T-helper 17 cell (primary cell): ENCODE results near the gene KCNH3. TPM values are rescaled to one million over a fixed set of nuclear protein-coding genes. Genes with fewer than 3 reads are reported as not detected.
A peak's percentile ranks its signal among the peaks of the same experiment; 100 is the strongest.

Experiments used
- ATAC-seq: fragments of 150-1000 bp; cut with Tn5 transposase; 2 replicates; pipeline ENCODE4 v1.10.0; 2021; ENCODE audit warnings: mild to moderate bottlenecking, moderate library complexity
- DNase-seq, 3 donors: peaks; one replicate each; pipeline versions ENCODE4 v3.0.0 to v3.0.0-alpha.2; 2020 to 2021
- H3K9me3 ChIP-seq: one replicate; pipeline ENCODE4 v1.7.0; 2013; ENCODE audit warnings: low read length, mild to moderate bottlenecking; ENCODE audit not compliant: control insufficient read depth, poor library complexity, severe bottlenecking
- H3K27ac Mint-ChIP-seq: one replicate; pipeline ENCODE4 v1.8.0; 2022; ENCODE audit warnings: mild to moderate bottlenecking, moderate library complexity, mixed read lengths
- H3K27me3 Mint-ChIP-seq: one replicate; pipeline ENCODE4 v1.8.0; 2022; ENCODE audit warnings: mixed read lengths
- H3K36me3 Mint-ChIP-seq: one replicate; pipeline ENCODE4 v1.8.0; 2022; ENCODE audit warnings: low read depth, mixed read lengths
- H3K4me1 Mint-ChIP-seq: one replicate; pipeline ENCODE4 v1.8.0; 2022; ENCODE audit warnings: mild to moderate bottlenecking, mixed read lengths
- H3K4me3 Mint-ChIP-seq: one replicate; pipeline ENCODE4 v1.8.0; 2022; ENCODE audit warnings: mild to moderate bottlenecking, moderate library complexity, mixed read lengths
- total RNA-seq, 4 donors: library from RNA in 2 of 4; stranded (reverse) in 2 of 4; gene quantifications; one replicate each; pipeline ENCODE4 v1.2.3 and lab custom pipeline; 2022 to 2026

The KCNH3 gene
- total RNA-seq, 2 donors from 2014 or later, result 2.7 to 3.1 TPM

GRCh38 chr12:49543914-49544815, 5.3 kb downstream of the KCNH3 start:
- Mint-ChIP-seq H3K27me3 (peaks cover 17% of the 10 kb centered on the region), H3K27ac (no peak overlapping the region), H3K36me3 (no peaks in the 10 kb centered on the region), H3K4me3 (no peak overlapping the region), H3K4me1 (peaks cover 32% of the 10 kb centered on the region)
- no peak for ATAC-seq
- no peak for DNase-seq
- H3K9me3 ChIP-seq, result no peaks in the 10 kb centered on the region

GRCh38 chr12:49545815-49546214, 7.0 kb downstream of the KCNH3 start:
- ATAC-seq, result no peak
- Mint-ChIP-seq H3K36me3 (no peaks in the 10 kb centered on the region), H3K27ac (no peak overlapping the region)

GRCh38 chr12:49546481-49546880, 7.7 kb downstream of the KCNH3 start:
- Mint-ChIP-seq H3K36me3 (no peaks in the 10 kb centered on the region), H3K4me1 (peaks cover 22% of the 10 kb centered on the region), H3K27ac (no peak overlapping the region), H3K27me3 (peaks cover 17% of the 10 kb centered on the region), H3K4me3 (no peak overlapping the region)
- no peak for ATAC-seq
- no peaks in the 10 kb centered on the region for H3K9me3 ChIP-seq
- no peak for DNase-seq

More at GRCh38 chr12:49545815-49546214, 7.0 kb downstream of the KCNH3 start:
- Mint-ChIP-seq H3K4me1 (peaks cover 28% of the 10 kb centered on the region), H3K27me3 (peaks cover 17% of the 10 kb centered on the region), H3K4me3 (no peak overlapping the region)
- DNase-seq, result no peak
- no peaks in the 10 kb centered on the region for H3K9me3 ChIP-seq

- Mint-ChIP-seq H3K4me3 (no peak overlapping the region), H3K36me3 (no peaks in the 10 kb centered on the region), H3K27ac (no peak overlapping the region), H3K4me1 (peaks cover 20% of the 10 kb centered on the region), H3K27me3 (peaks cover 17% of the 10 kb centered on the region)
- no peak for DNase-seq
- H3K9me3 ChIP-seq, result no peaks in the 10 kb centered on the region
- ATAC-seq, result no peak
Observed at GRCh38 chr12:49547090-49547690, 8.4 kb downstream of the KCNH3 start.

- Mint-ChIP-seq H3K36me3 (no peaks in the 10 kb centered on the region), H3K4me3 (peak overlapping the region; percentile 82), H3K27me3 (peaks cover 17% of the 10 kb centered on the region), H3K27ac (no peak overlapping the region), H3K4me1 (peaks cover 24% of the 10 kb centered on the region)
- no peaks in the 10 kb centered on the region for H3K9me3 ChIP-seq
- no peak for DNase-seq
- ATAC-seq, result peak; percentile 8
Observed at GRCh38 chr12:49548481-49548821, 9.6 kb downstream of the KCNH3 start.

- no peak for DNase-seq
- H3K4me1 Mint-ChIP-seq, result peaks cover 23% of the 10 kb centered on the region
Observed at GRCh38 chr12:49548822-49549648, 10.2 kb downstream of the KCNH3 start.

GRCh38 chr12:49549735-49550692, 11.2 kb downstream of the KCNH3 start:
- DNase-seq, result no peak
- no peak for ATAC-seq
- H3K4me3 Mint-ChIP-seq, result peak overlapping the region; percentile 82
- no peaks in the 10 kb centered on the region for H3K9me3 ChIP-seq
- H3K27me3 Mint-ChIP-seq, result peaks cover 14% of the 10 kb centered on the region
- no peak overlapping the region for H3K27ac Mint-ChIP-seq
- no peaks in the 10 kb centered on the region for H3K36me3 Mint-ChIP-seq
- H3K4me1 Mint-ChIP-seq, result peaks cover 18% of the 10 kb centered on the region

More at GRCh38 chr12:49548822-49549648, 10.2 kb downstream of the KCNH3 start:
- peak overlapping the region; percentile 82 for H3K4me3 Mint-ChIP-seq
- no peaks in the 10 kb centered on the region for H3K9me3 ChIP-seq
- H3K27ac Mint-ChIP-seq, result no peak overlapping the region
- peak; percentile 52 for ATAC-seq
- no peaks in the 10 kb centered on the region for H3K36me3 Mint-ChIP-seq
- peaks cover 17% of the 10 kb centered on the region for H3K27me3 Mint-ChIP-seq

GRCh38 chr12:49550693-49551252, 11.9 kb downstream of the KCNH3 start:
- DNase-seq (no peak), ATAC-seq (no peak)
- no peaks in the 10 kb centered on the region for H3K9me3 ChIP-seq
- H3K36me3 Mint-ChIP-seq, result no peaks in the 10 kb centered on the region
- H3K4me1 Mint-ChIP-seq, result peaks cover 19% of the 10 kb centered on the region
- no peak overlapping the region for H3K4me3 Mint-ChIP-seq
- peaks cover 13% of the 10 kb centered on the region for H3K27me3 Mint-ChIP-seq
- H3K27ac Mint-ChIP-seq, result no peak overlapping the region

- Mint-ChIP-seq H3K4me3 (no peak overlapping the region), H3K27ac (peak overlapping the region; percentile 32), H3K36me3 (no peaks in the 10 kb centered on the region), H3K27me3 (peaks cover 13% of the 10 kb centered on the region), H3K4me1 (peaks cover 22% of the 10 kb centered on the region)
- H3K9me3 ChIP-seq, result no peaks in the 10 kb centered on the region
- DNase-seq, result no peak
- no peak for ATAC-seq
Observed at GRCh38 chr12:49552014-49552413, 13.2 kb downstream of the KCNH3 start.

GRCh38 chr12:49552425-49552824, 13.6 kb downstream of the KCNH3 start:
- peak overlapping the region; percentile 32 for H3K27ac Mint-ChIP-seq
- no peak overlapping the region for H3K4me3 Mint-ChIP-seq
- peaks cover 22% of the 10 kb centered on the region for H3K4me1 Mint-ChIP-seq

GRCh38 chr12:49552899-49553298, 14.1 kb downstream of the KCNH3 start:
- ATAC-seq, result no peak
- Mint-ChIP-seq H3K27me3 (peaks cover 7% of the 10 kb centered on the region), H3K4me3 (no peak overlapping the region), H3K27ac (no peak overlapping the region), H3K4me1 (peaks cover 22% of the 10 kb centered on the region), H3K36me3 (no peaks in the 10 kb centered on the region)
- H3K9me3 ChIP-seq, result no peaks in the 10 kb centered on the region
- DNase-seq, result no peak

More at GRCh38 chr12:49552425-49552824, 13.6 kb downstream of the KCNH3 start:
- H3K36me3 Mint-ChIP-seq, result no peaks in the 10 kb centered on the region
- ATAC-seq (no peak), DNase-seq (no peak)
- H3K9me3 ChIP-seq, result no peaks in the 10 kb centered on the region
- peaks cover 10% of the 10 kb centered on the region for H3K27me3 Mint-ChIP-seq

- no peak overlapping the region for H3K4me3 Mint-ChIP-seq
Observed at GRCh38 chr12:49553512-49554088, 14.8 kb downstream of the KCNH3 start.

More at GRCh38 chr12:49553512-49554088, 14.8 kb downstream of the KCNH3 start:
- no peaks in the 10 kb centered on the region for H3K9me3 ChIP-seq
- peak overlapping the region; percentile 27 for H3K27ac Mint-ChIP-seq
- no peaks in the 10 kb centered on the region for H3K36me3 Mint-ChIP-seq
- peaks cover 20% of the 10 kb centered on the region for H3K4me1 Mint-ChIP-seq
- DNase-seq, result no peak
- H3K27me3 Mint-ChIP-seq, result peaks cover under 1% of the 10 kb centered on the region
- peak; percentile 74 for ATAC-seq
